OCI-LY1 (cell line): ENCODE results near the gene AGTRAP.

Experiments
- CTCF ChIP-seq: fragments of 200-600 bp; sonication (generic), shearing (Covaris generic); IDR thresholded peaks from 2 replicates; pipeline ENCODE4 v1.5.1; 2017; ENCODE audit warnings: mild to moderate bottlenecking, antibody characterized with exemption, low read length, moderate library complexity, mixed read lengths
- EZH2 ChIP-seq: fragments of 200-600 bp; sonication (generic), shearing (Covaris generic); IDR thresholded peaks from 2 replicates; pipeline ENCODE4 v1.8.0; 2017; ENCODE audit warnings: borderline replicate concordance, mixed run types, mild to moderate bottlenecking, antibody characterized with exemption, low read length, moderate library complexity, mixed read lengths

- TF ChIP-seq CTCF, result no peak
- TF ChIP-seq EZH2, result no peak
Measured at GRCh38 chr1:11767922-11768704, 32.2 kb downstream of the AGTRAP start.
